HG03457 (cell line): ENCODE measurements around the gene IQUB.
"Not testable (repeated sequence)": the region's sequence is repeated elsewhere in the genome, so short reads cannot be mapped to it uniquely, and the experiment has no call there.

ENCODE experiments used
- ATAC-seq: cut with Tn5 transposase; IDR thresholded peaks from one replicate; pipeline ENCODE4 v1.9.1; 2021; ENCODE audit warnings: moderate number of reproducible peaks; ENCODE audit not compliant: unreplicated experiment

The IQUB gene

GRCh38 chr7:123423622-123424021 lies 110.8 kb downstream of the IQUB start:
- no peak for ATAC-seq

DNA sequence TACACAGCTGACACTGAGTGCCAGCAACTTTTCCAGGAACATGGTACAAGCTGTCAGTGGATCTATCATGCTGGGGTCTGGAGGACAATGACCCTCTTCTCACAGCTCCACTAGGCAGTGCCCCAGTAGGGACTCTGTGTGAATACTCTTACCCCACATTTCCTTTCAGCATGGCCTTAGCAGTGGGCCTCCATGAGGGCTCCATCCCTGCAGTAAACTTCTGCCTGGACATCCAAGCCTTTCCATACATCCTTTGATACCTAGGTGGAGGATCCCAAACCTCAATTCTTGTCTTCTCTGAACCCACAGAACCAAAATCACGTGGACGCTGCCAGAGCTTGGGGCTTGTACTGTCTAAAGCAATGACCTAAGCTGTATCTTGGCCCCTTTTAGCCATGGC lies 116.8 kb downstream of the IQUB start:
- ATAC-seq = no peak

- no peak for ATAC-seq
Observed at GRCh38 chr7:123415625-123416024, 118.8 kb downstream of the IQUB start.

DNA sequence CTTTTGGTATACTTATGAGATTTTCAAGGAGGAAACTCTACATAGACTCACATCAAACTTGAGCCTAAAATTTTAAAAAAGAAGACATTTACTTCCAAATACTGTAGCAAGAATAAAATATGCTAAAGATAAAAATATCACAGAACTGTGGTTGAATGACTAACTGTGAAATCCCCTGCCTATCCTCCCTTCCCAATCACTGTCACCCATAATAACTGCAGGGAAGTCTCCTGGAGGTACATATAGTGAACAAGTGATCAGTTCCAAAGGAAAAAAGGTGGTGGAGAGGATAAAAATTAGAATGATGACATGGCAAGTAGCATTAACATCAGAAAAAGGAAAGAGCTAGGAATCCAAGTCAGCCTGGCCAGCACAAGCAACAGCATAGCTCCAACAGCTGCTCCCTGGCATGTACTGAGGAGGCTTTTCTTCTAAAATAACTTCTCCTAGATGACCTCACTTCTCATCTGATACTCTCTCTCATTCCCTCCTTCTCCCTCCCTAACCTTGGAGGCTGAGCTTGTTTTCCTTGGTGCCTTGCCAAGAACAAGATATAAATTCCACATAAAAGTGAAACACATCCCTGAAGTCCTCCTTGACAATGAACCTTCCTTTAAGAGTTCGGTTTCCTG lies 124.0 kb downstream of the IQUB start:
- ATAC-seq = no peak

DNA sequence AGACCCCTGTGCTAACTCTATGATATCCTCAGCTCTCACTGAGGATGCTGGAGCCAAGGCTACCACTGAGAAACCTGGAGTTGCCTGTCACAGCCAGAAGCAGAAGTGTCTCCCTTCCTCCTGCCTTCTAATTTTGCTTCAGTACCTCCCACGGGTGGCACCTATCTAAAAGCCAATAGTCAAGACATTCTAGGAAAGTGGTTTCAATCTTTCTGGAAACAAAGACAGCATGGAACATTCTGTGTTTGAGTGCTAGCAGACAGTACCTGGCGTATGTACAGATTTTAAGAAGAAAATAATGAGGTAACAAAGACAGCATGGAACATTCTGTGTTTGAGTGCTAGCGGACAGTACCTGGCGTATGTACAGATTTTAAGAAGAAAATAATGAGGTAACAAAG lies 126.4 kb downstream of the IQUB start:
- not testable (repeated sequence) for ATAC-seq
